CD4-positive, alpha-beta T cell treated with Interleukin-6 at 100 ng/mL for 8 hours (primary cell): ENCODE data around the gene ZNF358.

Experiments used
- DNase-seq: peaks from one replicate; pipeline ENCODE4 v3.0.0-alpha.2; 2020; ENCODE audit warnings: mixed read lengths, low spot score

Gene ZNF358

GRCh38 chr19:7559102-7559501 lies 43.2 kb downstream of the ZNF358 start:
- no peak for DNase-seq

GRCh38 chr19:7560255-7560654 lies 44.4 kb downstream of the ZNF358 start:
- DNase-seq: no peak

GRCh38 chr19:7561325-7561724 lies 45.4 kb downstream of the ZNF358 start:
- DNase-seq: no peak

- DNase-seq: no peak
These were observed 46.9 kb downstream of the ZNF358 start for GRCh38 chr19:7562646-7563393.

GRCh38 chr19:7564866-7565265 lies 49.0 kb downstream of the ZNF358 start:
- no peak for DNase-seq

- DNase-seq: no peak
These were observed 49.4 kb downstream of the ZNF358 start for GRCh38 chr19:7565332-7565731.
